Lower leg skin (tissue), 4 donors: Measurements from ENCODE around the gene TTC39B. TPM values are rescaled to one million over a fixed set of nuclear protein-coding genes. Genes with fewer than 3 reads are reported as not detected.

Experiments
- DNase-seq, 2 donors: peaks; one replicate each; pipeline ENCODE4 v3.0.0-alpha.2; 2019; ENCODE audit warnings: low spot score in 2 of 2
- H3K4me3 ChIP-seq: fragments of 200-600 bp; sonication (generic); 2 replicates; pipeline ENCODE4 v1.5.1; 2017; ENCODE audit warnings: mild to moderate bottlenecking, low read depth; ENCODE audit not compliant: poor library complexity, severe bottlenecking
- CTCF ChIP-seq, 3 donors: fragments of 450-650 bp; IDR thresholded peaks; one replicate each; pipeline ENCODE4 v1.5.1; 2016; ENCODE audit warnings: antibody characterized with exemption in 3 of 3, mild to moderate bottlenecking in 3 of 3, moderate library complexity in 2 of 3
- POLR2A ChIP-seq, 2 donors: fragments of 450-650 bp; IDR thresholded peaks; one replicate each; pipeline ENCODE4 v1.6.1; 2016 to 2017; ENCODE audit warnings: antibody characterized with exemption in 2 of 2, mild to moderate bottlenecking in 1 of 2, moderate library complexity in 1 of 2
- WGBS, 2 donors: methylation state at CpG; one replicate each; pipeline ENCODE4 v1.1.5; 2018; 5-methylcytosine and 5-hydroxymethylcytosine counted together
- intact Hi-C: fragments of 100-400 bp; cut with DNase I; formaldehyde crosslinking; loops from one replicate; pipeline ENCODE4 v1.15.0; 2023; ENCODE audit warnings: low total_unique reads
- total RNA-seq, 4 donors: library from RNA; depleted of rRNA; stranded (reverse); fragments of >200 nt; gene quantifications; one replicate each; pipeline ENCODE4 v1.1.0, GENCODE V29; 2016

TTC39B gene
- total RNA-seq, 4 donors from 2014 or later: 38.4 to 53.3 (median 42.2) TPM

- H3K4me3 ChIP-seq: no peak overlapping the region
- 89 to 98% methylated on average over 7 of the region's 7 CpGs for WGBS, 2 donors
- intact Hi-C loops: no loop called here
- DNase-seq: no peak
- TF ChIP-seq CTCF (IDR thresholded peaks at IDR 0.05): no peak
- no peak for TF ChIP-seq POLR2A (IDR thresholded peaks at IDR 0.05)
Observed at GRCh38 chr9:15205632-15206420, 101.2 kb downstream of the TTC39B start.

GRCh38 chr9:15203581-15203980 lies 103.4 kb downstream of the TTC39B start:
- no peak overlapping the region for H3K4me3 ChIP-seq
- TF ChIP-seq POLR2A (IDR thresholded peaks at IDR 0.05) (no peak), CTCF (IDR thresholded peaks at IDR 0.05) (no peak)
- WGBS, 2 donors: 43 to 61% methylated on average over 3 of the region's 3 CpGs
- intact Hi-C loops: no loop called here
- DNase-seq: no peak

GRCh38 chr9:15200111-15200510 lies 106.9 kb downstream of the TTC39B start:
- intact Hi-C loops: no loop called here
- no peak for TF ChIP-seq POLR2A (IDR thresholded peaks at IDR 0.05)
- TF ChIP-seq CTCF (IDR thresholded peaks at IDR 0.05): no peak
- no peak overlapping the region for H3K4me3 ChIP-seq
- WGBS, 2 donors: 96 to 98% methylated on average over 3 of the region's 3 CpGs
- DNase-seq: no peak

- TF ChIP-seq CTCF (IDR thresholded peaks at IDR 0.05) (no peak), POLR2A (IDR thresholded peaks at IDR 0.05) (no peak)
- no peak for DNase-seq
- no peak overlapping the region for H3K4me3 ChIP-seq
- WGBS, 2 donors: 96% methylated on average over 5 of the region's 5 CpGs
- intact Hi-C loops: no loop called here
Observed at GRCh38 chr9:15192856-15193255, 114.2 kb downstream of the TTC39B start.

- TF ChIP-seq CTCF (IDR thresholded peaks at IDR 0.05) (no peak), POLR2A (IDR thresholded peaks at IDR 0.05) (no peak)
- intact Hi-C loops: no loop called here
- no peak for DNase-seq
- H3K4me3 ChIP-seq: no peak overlapping the region
Observed at GRCh38 chr9:15191378-15191777, 115.6 kb downstream of the TTC39B start.

GRCh38 chr9:15189481-15189880 lies 117.5 kb downstream of the TTC39B start:
- no peak overlapping the region for H3K4me3 ChIP-seq
- no peak for TF ChIP-seq POLR2A (IDR thresholded peaks at IDR 0.05)
- no peak for TF ChIP-seq CTCF (IDR thresholded peaks at IDR 0.05)
- intact Hi-C loops: no loop called here
- 72 to 74% methylated on average over 7 of the region's 7 CpGs for WGBS, 2 donors
- no peak for DNase-seq
